K562 (cell line): ENCODE measurements around the gene NUP98. TPM values are rescaled to one million over a fixed set of nuclear protein-coding genes. Genes with fewer than 3 reads are reported as not detected.

ENCODE experiments used
- ATAC-seq: fragments of 200-7000 bp; cut with Tn5 transposase; 3 replicates; pipeline ENCODE4 v1.9.1; 2020; ENCODE audit warnings: moderate library complexity
- BruUV-seq: library from RNA; stranded (reverse); fragments of 400-500 nt; replicated peaks from 2 replicates; lab custom pipeline; 2021; lab: Mats Ljungman, UMichigan
- CTCF ChIA-PET: fragments of 300-600 bp; formaldehyde crosslinking; extraction: SDS; loops from one replicate; lab custom pipeline; 2021; ENCODE audit warnings: low intra/inter-chr PET ratio; lab: Yijun Ruan, JAX
- POLR2A ChIA-PET: fragments of 300-600, 350-650 bp; sonication (Branson Sonifier 250); formaldehyde crosslinking; extraction: SDS; loops from one replicate; lab custom pipeline; 2021; ENCODE audit warnings: antibody characterized with exemption, inconsistent platforms; lab: Yijun Ruan, JAX
- DNase-seq, 4 experiments: peaks; one replicate each; pipeline versions ENCODE4 v3.0.0 to v3.0.0-alpha.2; 2011 to 2018; ENCODE audit warnings: low spot score in 3 of 4, mixed read lengths in 3 of 4; ENCODE audit errors: extremely low read depth in 1 of 4
- FAIRE-seq: peaks from 2 replicates; lab custom pipeline; 2011; peaks lifted over from hg19 to GRCh38; lab: Jason Lieb, UNC
- H2AFZ ChIP-seq: 2 replicates; pipeline ENCODE4 v1.6.0; 2011; ENCODE audit warnings: low read depth, low read length, control low read depth, inconsistent platforms
- H3K27ac ChIP-seq: fragments of 200-600 bp; 3 replicates; pipeline ENCODE4 v1.8.0; 2011; ENCODE audit warnings: low read depth, mild to moderate bottlenecking, control low read depth, inconsistent platforms, low read length, moderate library complexity, mixed read lengths; ENCODE audit errors: extremely low read depth
- H3K27me3 ChIP-seq, 2 experiments: fragments of 300-600 bp in 1 of 2; 2 replicates in 1 of 2; 3 replicates in 1 of 2; pipeline versions ENCODE4 v1.6.0 to v1.8.0; 2011; ENCODE audit warnings: inconsistent platforms in 2 of 2, low read length in 2 of 2, mild to moderate bottlenecking in 1 of 2, mixed read lengths in 1 of 2, moderate library complexity in 1 of 2; ENCODE audit not compliant: control insufficient read depth in 2 of 2, insufficient read depth in 2 of 2
- H3K36me3 ChIP-seq: fragments of 300-600 bp; 3 replicates; pipeline ENCODE4 v1.8.0; 2011; ENCODE audit warnings: mild to moderate bottlenecking, low read length, inconsistent platforms; ENCODE audit not compliant: control insufficient read depth, insufficient read depth
- H3K4me1 ChIP-seq, 2 experiments: fragments of 200-600 bp in 1 of 2; replicated peaks in 1 of 2; 2 replicates in 1 of 2; 3 replicates in 1 of 2; pipeline versions ENCODE4 v1.5.1 to v1.8.0; 2011; ENCODE audit warnings: inconsistent platforms in 2 of 2, low read length in 2 of 2, mild to moderate bottlenecking in 1 of 2, mixed read lengths in 1 of 2, moderate library complexity in 1 of 2; ENCODE audit not compliant: control insufficient read depth in 2 of 2, insufficient read depth in 2 of 2
- H3K4me2 ChIP-seq: 2 replicates; pipeline ENCODE4 v1.6.1; 2011; ENCODE audit warnings: low read length, control low read depth, inconsistent platforms, mixed read lengths; ENCODE audit not compliant: insufficient read depth
- H3K4me3 ChIP-seq: fragments of 200-600 bp; sonication (generic), shearing (Covaris generic); 2 replicates; pipeline ENCODE4 v1.5.1; 2016; ENCODE audit warnings: control low read depth, inconsistent platforms
- H3K79me2 ChIP-seq: fragments of 200-600 bp; 3 replicates; pipeline ENCODE4 v1.8.0; 2011; ENCODE audit warnings: low read length, inconsistent platforms; ENCODE audit not compliant: control insufficient read depth, insufficient read depth
- H3K9ac ChIP-seq, 2 experiments: 2 replicates each; pipeline versions ENCODE4 v1.6.0 to v1.6.1; 2011; ENCODE audit warnings: low read depth in 2 of 2, low read length in 2 of 2, control low read depth in 1 of 2, inconsistent platforms in 1 of 2, mild to moderate bottlenecking in 1 of 2, mixed read lengths in 1 of 2; ENCODE audit not compliant: insufficient read depth in 1 of 2
- H3K9me1 ChIP-seq: one replicate; pipeline ENCODE4 v1.6.0; 2011; ENCODE audit warnings: inconsistent platforms, mild to moderate bottlenecking, low read length, moderate library complexity; ENCODE audit not compliant: control insufficient read depth, insufficient read depth
- H3K9me3 ChIP-seq: replicated peaks from 2 replicates; pipeline ENCODE4 v1.5.1; 2011; ENCODE audit warnings: low read depth, low read length, inconsistent platforms; ENCODE audit not compliant: control insufficient read depth, insufficient read depth
- H4K20me1 ChIP-seq: replicated peaks from 2 replicates; pipeline ENCODE4 v1.6.1; 2011; ENCODE audit warnings: low read length, inconsistent platforms, mixed read lengths; ENCODE audit not compliant: control insufficient read depth, insufficient read depth
- ATF3 ChIP-seq, 2 experiments: fragments of 450-650 bp in 1 of 2; sonication (generic) in 1 of 2; formaldehyde crosslinking in 1 of 2; IDR thresholded peaks in 1 of 2; conservative IDR thresholded peaks in 1 of 2; 2 replicates each; pipeline versions ENCODE4 v1.6.1 to v1.8.1; 2016 to 2023; ENCODE audit warnings: mild to moderate bottlenecking in 2 of 2, moderate library complexity in 2 of 2, inconsistent platforms in 1 of 2, missing genetic modification reagents in 1 of 2
- BMI1 ChIP-seq: fragments of 150-350 bp; IDR thresholded peaks from 2 replicates; pipeline ENCODE4 v1.6.1; 2014; ENCODE audit warnings: low read length
- CHD2 ChIP-seq: IDR thresholded peaks from 2 replicates; pipeline ENCODE4 v1.6.1; 2011; ENCODE audit warnings: low read depth, low read length
- E2F6 ChIP-seq, 2 experiments: IDR thresholded peaks; 2 replicates each; pipeline ENCODE4 v1.6.1; 2011; ENCODE audit warnings: borderline replicate concordance in 1 of 2, control low read depth in 1 of 2, low read depth in 1 of 2, low read length in 1 of 2, mild to moderate bottlenecking in 1 of 2, mixed read lengths in 1 of 2, moderate library complexity in 1 of 2; ENCODE audit not compliant: insufficient read depth in 1 of 2, insufficient read length in 1 of 2, poor library complexity in 1 of 2, severe bottlenecking in 1 of 2; ENCODE audit errors: extremely low read depth in 1 of 2
- ETV5 ChIP-seq: sonication (generic); formaldehyde crosslinking; IDR thresholded peaks from 2 replicates; pipeline ENCODE4 v1.4.0; 2020; ENCODE audit warnings: low read depth, mild to moderate bottlenecking, missing genetic modification reagents
- FOXJ2 ChIP-seq: fragments of 200-800 bp; sonication (Bioruptor generic); IDR thresholded peaks from 2 replicates; pipeline ENCODE4 v1.6.1; 2016; ENCODE audit warnings: missing genetic modification characterization, missing compliant biosample characterization
- IFI16 ChIP-seq: fragments of 250-450 bp; sonication (Bioruptor Pico); IDR thresholded peaks from 2 replicates; pipeline ENCODE4 v2.1.2; 2022; ENCODE audit warnings: mild to moderate bottlenecking, inconsistent platforms
- MAFK ChIP-seq: IDR thresholded peaks from 2 replicates; pipeline ENCODE4 v1.6.1; 2011; ENCODE audit warnings: low read length, improper control_type of control experiment
- MBD2 ChIP-seq: sonication (generic); IDR thresholded peaks from 2 replicates; pipeline ENCODE4 v1.6.1; 2016; ENCODE audit warnings: low read depth, borderline replicate concordance
- RHOXF2B ChIP-seq: fragments of 250-450 bp; sonication (Bioruptor Pico); conservative IDR thresholded peaks from 2 replicates; pipeline ENCODE4 v1.5.1; 2021
- SIRT6 ChIP-seq: IDR thresholded peaks from one replicate; pipeline ENCODE4 v1.6.1; 2012; ENCODE audit warnings: low read depth, mild to moderate bottlenecking, control low read depth, inconsistent platforms, low read length, moderate library complexity
- THRA ChIP-seq: fragments of 450-650 bp; IDR thresholded peaks from 2 replicates; pipeline ENCODE4 v1.6.1; 2017; ENCODE audit warnings: mild to moderate bottlenecking, moderate library complexity
- ZNF398 ChIP-seq: fragments of 250-450 bp; sonication (Bioruptor Pico); IDR thresholded peaks from 2 replicates; pipeline ENCODE4 v1.8.0; 2021; ENCODE audit warnings: moderate library complexity, mild to moderate bottlenecking, inconsistent platforms
- ZNF431 ChIP-seq: sonication (generic); formaldehyde crosslinking; IDR thresholded peaks from 2 replicates; pipeline ENCODE4 v1.8.0; 2022; ENCODE audit warnings: mild to moderate bottlenecking, missing genetic modification reagents
- ZNF512 ChIP-seq: IDR thresholded peaks from 2 replicates; pipeline ENCODE4 v1.6.1; 2016; ENCODE audit warnings: missing genetic modification characterization, missing compliant biosample characterization
- ZNF589 ChIP-seq: fragments of 200-800 bp; sonication (Bioruptor generic); IDR thresholded peaks from 2 replicates; pipeline ENCODE4 v1.6.1; 2016; ENCODE audit warnings: low read depth, missing genetic modification characterization, missing compliant biosample characterization
- WGBS: fragments of 100-300 bp; shearing (Covaris generic); methylation state at CpG from one replicate; pipeline ENCODE4 v1.1.6; 2016; ENCODE audit warnings: low coverage, mixed read lengths; ENCODE audit not compliant: insufficient coverage; ENCODE audit errors: missing lambda C conversion rate; 5-methylcytosine and 5-hydroxymethylcytosine counted together
- in situ Hi-C: fragments of 300-500 bp; cut with MboI; formaldehyde crosslinking; loops from 4 replicates; pipeline ENCODE4 v1.15.0; 2018; ENCODE audit warnings: inconsistent platforms, mixed read lengths
- intact Hi-C: fragments of 100-400 bp; cut with micrococcal nuclease; formaldehyde crosslinking; loops from 2 replicates; pipeline ENCODE4 v1.14.2; 2022
- polyA plus RNA-seq, 8 experiments: library from polyadenylated mRNA; depleted of rRNA in 4 of 8; stranded (reverse) in 5 of 8; unstranded in 3 of 8; fragments of >200 nt; fragmentation: Nextera tagmentation in 2 of 8; fragmentation: Illumina TruSeq in 1 of 8; extraction: Ambion mirVana in 2 of 8; extraction: Trizol in 1 of 8; gene quantifications; 2 replicates each; pipeline versions ENCODE4 v1.2.1 to v1.2.3, GENCODE V29; 2011 to 2014; ENCODE audit warnings: inconsistent platforms in 1 of 8, missing spikeins in 1 of 8
- total RNA-seq, 7 experiments: library from RNA; depleted of rRNA in 6 of 7; stranded (reverse); fragments of >200 nt in 6 of 7; fragmentation: Illumina TruSeq in 2 of 7; extraction: Trizol in 2 of 7; gene quantifications; 2 replicates each; pipeline versions ENCODE4 v1.2.1 to v1.2.3, GENCODE V29; 2011 to 2021; ENCODE audit warnings: low replicate concordance in 1 of 7

The NUP98 gene
- total and polyA plus RNA-seq, 9 of the 15 experiments (the other 6 are each of a cell fraction or from before 2014, with no cell fraction given) = 45.1 to 196 (median 130) TPM

- no peaks in the 10 kb centered on the region for H3K9me3 ChIP-seq
- ChIA-PET POLR2A (no interaction called here), CTCF (interaction anchor here (0.6 kb wide), 1 partner anchor 259 kb away, joined by 3 read pairs; no protein-coding TSS in a partner anchor)
- no peak overlapping the region for H2AFZ ChIP-seq
- WGBS = 97% methylated on average over 3 of the region's 3 CpGs
- DNase-seq = no peak
- no TSS peak for BruUV-seq
- no peak for FAIRE-seq
- in situ Hi-C loops = no loop called here
- H3K9ac ChIP-seq = no peak overlapping the region
- peaks cover 93% of the 10 kb centered on the region for H3K36me3 ChIP-seq
- H4K20me1 ChIP-seq = no peaks in the 10 kb centered on the region; the same call in 1 of the 2 replicates
- no peaks in the 10 kb centered on the region for H3K27me3 ChIP-seq
- TF ChIP-seq MAFK = no peak
- no peak for TF ChIP-seq ZNF431
- no peak for TF ChIP-seq ZNF398
- TF ChIP-seq IFI16 (CRISPR knock-in tag) = no peak
- no peak for TF ChIP-seq SIRT6
- no peak for TF ChIP-seq E2F6 (IDR thresholded peaks at IDR 0.05; ENCODE audit: borderline replicate concordance in 1 of 2, extremely low read depth in 1 of 2, insufficient read depth in 1 of 2, insufficient read length in 1 of 2, low read depth in 1 of 2, low read length in 1 of 2, poor library complexity in 1 of 2, severe bottlenecking in 1 of 2)
- no peak for TF ChIP-seq MBD2
- no peak for TF ChIP-seq ETV5
- TF ChIP-seq CHD2 = no peak
- no peak for TF ChIP-seq BMI1
- no peak for TF ChIP-seq RHOXF2B
- TF ChIP-seq ZNF512 (tag) = no peak
- no peak for TF ChIP-seq THRA
- no peak for TF ChIP-seq ZNF589
- no peak for TF ChIP-seq ATF3 (IDR thresholded peaks at IDR 0.05)
- TF ChIP-seq ATF3 (CRISPR knock-in tag; conservative IDR thresholded peaks at IDR 0.05) = no peak
- TF ChIP-seq FOXJ2 (tag) = no peak
- no peak overlapping the region for H3K4me2 ChIP-seq
- ATAC-seq = no peak
- intact Hi-C loops = no loop called here
- no peaks in the 10 kb centered on the region for H3K4me1 ChIP-seq
- H3K27ac ChIP-seq = no peak overlapping the region
- H3K4me3 ChIP-seq = no peak overlapping the region
- peaks cover 1% of the 10 kb centered on the region for H3K9me1 ChIP-seq
- no peaks in the 10 kb centered on the region for H3K79me2 ChIP-seq
Observed at GRCh38 chr11:3679077-3679476, 118.3 kb downstream of the NUP98 start.
